ENCODE measurements around the gene TAP1.

TAP1 gene

DNA sequence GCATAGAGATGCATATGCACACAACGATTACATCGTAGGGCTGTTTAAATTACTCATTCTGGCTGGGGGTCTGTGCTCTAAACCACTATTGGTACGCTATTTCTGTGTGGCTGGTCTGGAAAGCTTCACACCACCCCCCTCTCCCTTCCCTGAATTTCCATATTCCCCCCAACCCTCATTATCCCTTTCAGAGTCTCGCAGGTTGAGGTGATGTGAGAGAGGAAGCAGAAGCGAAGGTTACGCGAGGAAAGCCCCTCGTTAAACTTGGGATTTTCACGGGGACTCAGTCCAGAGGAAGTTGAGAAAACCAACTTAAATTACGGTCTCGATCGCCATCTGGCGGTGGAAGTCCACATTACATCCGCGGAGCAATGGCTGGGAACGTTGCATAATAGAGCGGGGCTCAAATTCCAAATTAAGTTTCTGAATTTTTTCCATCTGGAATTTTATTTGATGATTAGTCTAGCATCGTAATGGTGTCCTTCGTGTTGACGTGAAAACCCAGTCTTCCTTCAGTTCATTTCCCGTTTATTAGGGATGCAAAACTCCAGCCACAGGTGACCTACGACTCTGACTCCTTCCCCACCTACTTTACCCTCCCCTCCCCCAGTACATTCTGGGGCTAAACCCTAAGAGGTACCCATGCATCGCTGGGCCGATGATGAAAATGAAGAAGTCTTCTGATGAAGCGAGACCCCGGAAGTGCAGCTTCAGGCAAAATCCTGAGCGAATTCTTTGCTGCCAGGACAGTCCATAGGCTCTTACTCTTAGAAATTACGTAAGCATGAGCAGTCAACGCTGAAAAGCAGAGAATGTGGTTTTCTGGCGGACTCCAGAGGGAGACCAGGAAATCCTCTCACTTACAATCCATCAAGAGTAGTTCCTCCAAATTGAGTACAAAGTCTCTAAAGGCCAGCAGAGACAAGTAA is 56.4 kb downstream of the TAP1 start:
- DNase-seq = no peak

Measured in NCI-H1417 treated with DMSO at 0.1 percent for 48 hours (cell line).